Ovary (tissue), 1 donor: ENCODE data around the gene CSF1R.

Experiments
- EP300 ChIP-seq: sonication (generic); formaldehyde crosslinking; IDR thresholded peaks from one replicate; pipeline ENCODE4 v1.6.1; 2017; ENCODE audit warnings: antibody characterized with exemption
- POLR2A ChIP-seq: fragments of 450-650 bp; IDR thresholded peaks from one replicate; pipeline ENCODE4 v1.6.1; 2017; ENCODE audit warnings: antibody characterized with exemption, mild to moderate bottlenecking, moderate library complexity

GRCh38 chr5:150105928-150106615, 19.7 kb upstream of the CSF1R start:
- no peak for TF ChIP-seq POLR2A
- TF ChIP-seq EP300 = no peak
